Type B pancreatic cell (in vitro differentiated cells): ENCODE results near the gene PVR. TPM values are rescaled to one million over a fixed set of nuclear protein-coding genes. Genes with fewer than 3 reads are reported as not detected.

Experiments used
- DNase-seq: peaks from one replicate; pipeline ENCODE4 v3.0.0; 2021; ENCODE audit warnings: mixed read lengths; ENCODE audit not compliant: unreplicated experiment; ENCODE audit errors: extremely low spot score
- H3K27ac Mint-ChIP-seq: 2 replicates; pipeline ENCODE4 v1.8.0; 2021; ENCODE audit warnings: mild to moderate bottlenecking, mixed read lengths
- H3K27me3 Mint-ChIP-seq: 2 replicates; pipeline ENCODE4 v1.8.0; 2021; ENCODE audit warnings: mixed read lengths
- H3K36me3 Mint-ChIP-seq: 2 replicates; pipeline ENCODE4 v1.8.0; 2021; ENCODE audit warnings: mixed read lengths
- H3K4me1 Mint-ChIP-seq: one replicate; pipeline ENCODE4 v1.8.0; 2021; ENCODE audit warnings: mixed read lengths; ENCODE audit not compliant: unreplicated experiment
- H3K4me3 Mint-ChIP-seq: 2 replicates; pipeline ENCODE4 v1.8.0; 2021; ENCODE audit warnings: mild to moderate bottlenecking, mixed read lengths
- H3K9me3 Mint-ChIP-seq: 2 replicates; pipeline ENCODE4 v1.8.0; 2021; ENCODE audit warnings: mixed read lengths
- CTCF ChIP-seq: fragments of 200-600 bp; sonication (generic); conservative IDR thresholded peaks from 2 replicates; pipeline ENCODE4 v1.5.0; 2021; ENCODE audit warnings: antibody characterized with exemption, mild to moderate bottlenecking
- microRNA-seq: library from miRNA; unstranded; fragments of <30 nt; microRNA quantifications from one replicate; pipeline ENCODE4, GENCODE V29; 2020
- total RNA-seq: library from RNA; stranded (reverse); gene quantifications from 2 replicates; pipeline ENCODE4 v1.2.1, GENCODE V29; 2021; ENCODE audit warnings: low replicate concordance

PVR gene
- total RNA-seq, 1 donor from 2014 or later, result 29.7 TPM

DNA sequence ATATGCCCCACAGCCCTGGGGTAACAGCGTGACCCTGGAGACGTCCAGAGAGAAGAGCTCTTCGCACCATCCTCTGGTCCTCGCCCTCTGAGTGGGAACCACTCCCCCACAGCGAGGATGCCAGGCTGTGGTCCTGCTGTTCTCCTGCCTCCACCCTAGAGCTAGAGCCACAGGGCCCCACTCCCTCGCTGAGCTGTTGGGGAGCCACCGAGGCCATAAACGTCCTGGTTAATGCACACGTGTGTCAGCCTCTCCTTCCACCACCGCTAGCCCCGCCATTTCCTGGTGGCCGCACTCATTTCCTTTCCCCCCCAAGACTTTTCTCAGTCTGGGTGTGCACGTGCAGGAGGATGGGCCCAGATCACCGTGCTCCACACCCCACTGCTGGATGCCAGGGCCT, 66.8 kb downstream of the PVR start:
- no peaks in the 10 kb centered on the region for H3K36me3 Mint-ChIP-seq
- H3K4me1 Mint-ChIP-seq, result no peaks in the 10 kb centered on the region
- peaks cover 3% of the 10 kb centered on the region for H3K9me3 Mint-ChIP-seq
- no peak overlapping the region for H3K4me3 Mint-ChIP-seq
- H3K27me3 Mint-ChIP-seq, result no peaks in the 10 kb centered on the region
- TF ChIP-seq CTCF, result no peak
- no peak for DNase-seq
- no peak overlapping the region for H3K27ac Mint-ChIP-seq

- Mint-ChIP-seq H3K4me3 (no peak overlapping the region), H3K4me1 (peaks cover under 1% of the 10 kb centered on the region), H3K36me3 (no peaks in the 10 kb centered on the region), H3K9me3 (peaks cover 6% of the 10 kb centered on the region), H3K27ac (no peak overlapping the region), H3K27me3 (no peaks in the 10 kb centered on the region)
- no peak for TF ChIP-seq CTCF
- DNase-seq, result no peak
Measured at GRCh38 chr19:44712864-44713515, 69.3 kb downstream of the PVR start.

Small RNAs within 50 kb of the gene (microRNA-seq; reads per million reads assigned to microRNA genes)
- not detected for gene MIR4531

Other genes starting within 250 kb of the PVR start
- gene ZNF285, start 242.3 kb upstream of the PVR start, total RNA-seq, result 9.6 and 10.4 TPM in 2 replicates
- gene ZNF229, start 195.4 kb upstream of the PVR start, total RNA-seq, result 12.0 and 20.4 TPM in 2 replicates
- gene ZNF180, start 143.4 kb upstream of the PVR start, total RNA-seq, result 11.3 and 12.4 TPM in 2 replicates
- 2.3 TPM in 1 of 2 replicates, not detected in the other for gene CEACAM20, start 114.2 kb upstream of the PVR start, total RNA-seq
- 0.93 TPM in 1 of 2 replicates, not detected in the other for gene IGSF23, start 30.3 kb upstream of the PVR start, total RNA-seq
- gene CEACAM19, start 27.6 kb downstream of the PVR start, total RNA-seq, result 6.1 and 6.3 TPM in 2 replicates
- gene CEACAM16, start 55.2 kb downstream of the PVR start, total RNA-seq, result not detected in 2 replicates
- 18.9 and 41.2 TPM in 2 replicates for gene BCL3, start 104.8 kb downstream of the PVR start, total RNA-seq
- 13.9 and 37.7 TPM in 2 replicates for gene CBLC, start 134.0 kb downstream of the PVR start, total RNA-seq
- gene BCAM, start 165.2 kb downstream of the PVR start, total RNA-seq, result 105 and 124 TPM in 2 replicates
- 123 and 203 TPM in 2 replicates for gene NECTIN2, start 202.4 kb downstream of the PVR start, total RNA-seq
- gene TOMM40, start 247.3 kb downstream of the PVR start, total RNA-seq, result 75.1 and 77.8 TPM in 2 replicates